Measurements from ENCODE around the gene CMTR1.
A peak's percentile ranks its signal among the peaks of the same experiment; 100 is the strongest.

Gene CMTR1

GRCh38 chr6:37516076-37516919 lies 83.3 kb downstream of the CMTR1 start:
- DNase-seq = no peak

- no peak for DNase-seq
Measured at GRCh38 chr6:37516920-37517405, 83.9 kb downstream of the CMTR1 start.

- DNase-seq = no peak
Measured at GRCh38 chr6:37517411-37517812, 84.4 kb downstream of the CMTR1 start.

GRCh38 chr6:37518116-37518515 lies 85.1 kb downstream of the CMTR1 start:
- no peak for DNase-seq

- no peak for DNase-seq
Measured at GRCh38 chr6:37519461-37519860, 86.4 kb downstream of the CMTR1 start.

GRCh38 chr6:37520926-37521325 lies 87.9 kb downstream of the CMTR1 start:
- DNase-seq = no peak

- DNase-seq = no peak
Measured at GRCh38 chr6:37521674-37522073, 88.7 kb downstream of the CMTR1 start.

GRCh38 chr6:37522836-37523235 lies 89.8 kb downstream of the CMTR1 start:
- DNase-seq = no peak

GRCh38 chr6:37523412-37523811 lies 90.4 kb downstream of the CMTR1 start:
- DNase-seq = no peak

- DNase-seq = no peak
Measured at GRCh38 chr6:37524025-37524969, 91.3 kb downstream of the CMTR1 start.

GRCh38 chr6:37524970-37525318 lies 91.9 kb downstream of the CMTR1 start:
- DNase-seq = no peak

GRCh38 chr6:37525460-37526357 lies 92.7 kb downstream of the CMTR1 start:
- peak; percentile 23 for DNase-seq

- no peak for DNase-seq
Measured at GRCh38 chr6:37528541-37528940, 95.5 kb downstream of the CMTR1 start.

- DNase-seq = peak; percentile 20
Measured at GRCh38 chr6:37530297-37530696, 97.3 kb downstream of the CMTR1 start.

- DNase-seq = peak; percentile 57
Measured at GRCh38 chr6:37531026-37531425, 98.0 kb downstream of the CMTR1 start.

Data from NCI-H226 (cell line).